HG02610 (cell line): Measurements from ENCODE around the gene TMEM31.
"Not testable (repeated sequence)": the region's sequence is repeated elsewhere in the genome, so short reads cannot be mapped to it uniquely, and the experiment has no call there.

ENCODE experiments used
- ATAC-seq: cut with Tn5 transposase; IDR thresholded peaks from one replicate; pipeline ENCODE4 v1.9.1; 2021; ENCODE audit warnings: mild to moderate bottlenecking, moderate library complexity; ENCODE audit not compliant: unreplicated experiment

Gene TMEM31

GRCh38 chrX:103722505-103722904 lies 11.8 kb downstream of the TMEM31 start:
- ATAC-seq, result no peak

- ATAC-seq, result no peak
Observed at GRCh38 chrX:103726477-103726876, 15.8 kb downstream of the TMEM31 start.

GRCh38 chrX:103727115-103727514 lies 16.4 kb downstream of the TMEM31 start:
- ATAC-seq, result no peak

- ATAC-seq, result no peak
Observed at GRCh38 chrX:103729015-103729414, 18.3 kb downstream of the TMEM31 start.

GRCh38 chrX:103730147-103730795 lies 19.6 kb downstream of the TMEM31 start:
- no peak for ATAC-seq

GRCh38 chrX:103730796-103731493 lies 20.2 kb downstream of the TMEM31 start:
- no peak for ATAC-seq

- no peak for ATAC-seq
Observed at GRCh38 chrX:103733017-103733416, 22.3 kb downstream of the TMEM31 start.

GRCh38 chrX:103734125-103734760 lies 23.5 kb downstream of the TMEM31 start:
- ATAC-seq, result no peak

- no peak for ATAC-seq
Observed at GRCh38 chrX:103737696-103738095, 27.0 kb downstream of the TMEM31 start.

GRCh38 chrX:103739421-103739820 lies 28.7 kb downstream of the TMEM31 start:
- no peak for ATAC-seq

GRCh38 chrX:103741879-103742278 lies 31.2 kb downstream of the TMEM31 start:
- ATAC-seq, result no peak

- no peak for ATAC-seq
Observed at GRCh38 chrX:103742339-103742738, 31.6 kb downstream of the TMEM31 start.

GRCh38 chrX:103747163-103747562 lies 36.5 kb downstream of the TMEM31 start:
- no peak for ATAC-seq

GRCh38 chrX:103754401-103754800 lies 43.7 kb downstream of the TMEM31 start:
- ATAC-seq, result no peak

GRCh38 chrX:103756736-103757135 lies 46.0 kb downstream of the TMEM31 start:
- ATAC-seq, result no peak

GRCh38 chrX:103758555-103758954 lies 47.8 kb downstream of the TMEM31 start:
- no peak for ATAC-seq

- not testable (repeated sequence) for ATAC-seq
Observed at GRCh38 chrX:103763541-103763940, 52.8 kb downstream of the TMEM31 start.
